Measurements from ENCODE around the gene LGALS16.

DNA sequence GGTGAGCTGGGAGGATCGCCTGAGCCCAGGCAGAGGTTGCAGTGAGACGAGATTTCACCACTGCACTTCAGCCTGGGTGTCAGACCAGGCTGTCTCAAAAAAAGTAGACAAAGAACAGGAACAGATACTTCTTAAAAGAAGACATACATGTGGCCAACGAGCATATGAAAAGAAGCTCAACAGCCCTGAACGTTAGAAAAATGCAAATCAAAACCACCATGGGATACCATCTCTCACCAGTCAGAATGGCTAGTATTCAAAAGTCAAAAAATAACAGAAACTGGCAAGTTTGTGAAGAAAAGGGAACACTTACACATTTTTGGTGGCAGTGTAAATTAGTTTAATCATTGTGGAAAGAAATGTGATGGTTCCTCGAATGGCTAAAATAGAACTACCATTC is 45.6 kb downstream of the LGALS16 start:
- no peak for TF ChIP-seq EZH2 (IDR thresholded peaks at IDR 0.05; ENCODE audit: borderline replicate concordance, insufficient read depth, low read depth, low read length, poor library complexity, severe bottlenecking)
- TF ChIP-seq, protein P1, sequence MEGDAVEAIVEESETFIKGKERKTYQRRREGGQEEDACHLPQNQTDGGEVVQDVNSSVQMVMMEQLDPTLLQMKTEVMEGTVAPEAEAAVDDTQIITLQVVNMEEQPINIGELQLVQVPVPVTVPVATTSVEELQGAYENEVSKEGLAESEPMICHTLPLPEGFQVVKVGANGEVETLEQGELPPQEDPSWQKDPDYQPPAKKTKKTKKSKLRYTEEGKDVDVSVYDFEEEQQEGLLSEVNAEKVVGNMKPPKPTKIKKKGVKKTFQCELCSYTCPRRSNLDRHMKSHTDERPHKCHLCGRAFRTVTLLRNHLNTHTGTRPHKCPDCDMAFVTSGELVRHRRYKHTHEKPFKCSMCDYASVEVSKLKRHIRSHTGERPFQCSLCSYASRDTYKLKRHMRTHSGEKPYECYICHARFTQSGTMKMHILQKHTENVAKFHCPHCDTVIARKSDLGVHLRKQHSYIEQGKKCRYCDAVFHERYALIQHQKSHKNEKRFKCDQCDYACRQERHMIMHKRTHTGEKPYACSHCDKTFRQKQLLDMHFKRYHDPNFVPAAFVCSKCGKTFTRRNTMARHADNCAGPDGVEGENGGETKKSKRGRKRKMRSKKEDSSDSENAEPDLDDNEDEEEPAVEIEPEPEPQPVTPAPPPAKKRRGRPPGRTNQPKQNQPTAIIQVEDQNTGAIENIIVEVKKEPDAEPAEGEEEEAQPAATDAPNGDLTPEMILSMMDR (IDR thresholded peaks at IDR 0.05), result no peak

All from B cell (primary cell).